Measurements from ENCODE around the gene PLEKHG3.

DNA sequence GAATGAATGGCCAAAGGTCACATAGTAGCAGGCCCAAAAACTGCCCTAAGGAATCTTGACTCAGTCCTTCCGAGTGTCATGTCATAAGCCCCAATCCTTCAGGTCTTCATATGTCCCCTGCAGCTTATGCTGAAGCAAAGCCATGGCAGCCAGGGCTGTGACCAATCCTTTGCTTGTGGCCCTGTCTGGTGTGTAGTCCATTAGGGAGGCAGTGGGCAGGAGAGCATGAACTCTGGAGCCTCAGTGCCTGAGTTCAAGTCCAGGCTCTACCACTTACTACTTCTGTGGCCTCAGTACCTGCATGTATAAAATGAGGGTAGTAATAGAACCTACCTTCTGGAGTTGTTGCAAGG lies 20.3 kb downstream of the PLEKHG3 start:
- TF ChIP-seq, protein P1, sequence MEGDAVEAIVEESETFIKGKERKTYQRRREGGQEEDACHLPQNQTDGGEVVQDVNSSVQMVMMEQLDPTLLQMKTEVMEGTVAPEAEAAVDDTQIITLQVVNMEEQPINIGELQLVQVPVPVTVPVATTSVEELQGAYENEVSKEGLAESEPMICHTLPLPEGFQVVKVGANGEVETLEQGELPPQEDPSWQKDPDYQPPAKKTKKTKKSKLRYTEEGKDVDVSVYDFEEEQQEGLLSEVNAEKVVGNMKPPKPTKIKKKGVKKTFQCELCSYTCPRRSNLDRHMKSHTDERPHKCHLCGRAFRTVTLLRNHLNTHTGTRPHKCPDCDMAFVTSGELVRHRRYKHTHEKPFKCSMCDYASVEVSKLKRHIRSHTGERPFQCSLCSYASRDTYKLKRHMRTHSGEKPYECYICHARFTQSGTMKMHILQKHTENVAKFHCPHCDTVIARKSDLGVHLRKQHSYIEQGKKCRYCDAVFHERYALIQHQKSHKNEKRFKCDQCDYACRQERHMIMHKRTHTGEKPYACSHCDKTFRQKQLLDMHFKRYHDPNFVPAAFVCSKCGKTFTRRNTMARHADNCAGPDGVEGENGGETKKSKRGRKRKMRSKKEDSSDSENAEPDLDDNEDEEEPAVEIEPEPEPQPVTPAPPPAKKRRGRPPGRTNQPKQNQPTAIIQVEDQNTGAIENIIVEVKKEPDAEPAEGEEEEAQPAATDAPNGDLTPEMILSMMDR (IDR thresholded peaks at IDR 0.05) = no peak
- TF ChIP-seq POLR2A (IDR thresholded peaks at IDR 0.05) (no peak), POLR2AphosphoS5 (IDR thresholded peaks at IDR 0.05) (no peak)
